ENCODE results near the gene ZNF423.

ZNF423 gene

DNA sequence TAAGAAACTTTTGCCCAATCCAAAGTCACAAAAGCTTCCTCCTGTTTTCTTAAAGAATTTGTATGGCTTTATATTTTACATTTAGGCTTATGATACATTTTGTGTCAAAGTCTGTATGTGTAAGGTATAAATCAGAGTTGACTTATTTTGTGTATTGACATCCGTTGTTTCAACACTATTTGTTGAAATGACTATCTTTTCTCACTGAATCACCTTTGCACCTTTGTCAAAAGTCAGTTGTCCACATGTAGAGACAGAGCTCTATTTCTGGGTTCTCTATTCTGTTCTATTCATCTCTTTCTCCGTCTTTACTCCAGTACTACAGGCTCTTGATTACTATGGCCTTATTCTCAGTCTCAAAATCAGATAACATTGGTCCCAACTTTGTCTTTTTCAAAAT lies 409.1 kb downstream of the ZNF423 start:
- DNase-seq (ENCODE audit: low spot score) (no peak), FAIRE-seq (no peak)

DNA sequence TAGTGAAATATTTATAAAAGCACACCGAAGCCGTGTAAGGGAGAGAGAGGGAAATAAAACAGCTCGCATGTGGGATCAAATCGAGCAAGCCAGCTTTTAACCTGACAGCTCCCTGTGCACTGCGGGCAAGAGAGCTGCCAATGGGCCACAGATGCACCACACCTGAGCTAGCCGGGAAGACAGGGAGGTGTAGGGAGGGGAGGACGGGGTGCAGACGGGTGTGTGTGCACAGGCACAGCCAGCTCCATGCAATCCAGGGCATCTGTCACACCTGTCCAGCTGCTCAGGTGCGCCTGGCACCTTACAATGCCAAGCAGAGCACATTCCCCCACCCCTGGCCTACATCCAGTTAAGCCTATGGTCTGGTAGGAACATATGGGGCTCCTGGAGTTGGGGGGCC lies 412.3 kb downstream of the ZNF423 start:
- DNase-seq (ENCODE audit: low spot score) (no peak), FAIRE-seq (no peak)

DNA sequence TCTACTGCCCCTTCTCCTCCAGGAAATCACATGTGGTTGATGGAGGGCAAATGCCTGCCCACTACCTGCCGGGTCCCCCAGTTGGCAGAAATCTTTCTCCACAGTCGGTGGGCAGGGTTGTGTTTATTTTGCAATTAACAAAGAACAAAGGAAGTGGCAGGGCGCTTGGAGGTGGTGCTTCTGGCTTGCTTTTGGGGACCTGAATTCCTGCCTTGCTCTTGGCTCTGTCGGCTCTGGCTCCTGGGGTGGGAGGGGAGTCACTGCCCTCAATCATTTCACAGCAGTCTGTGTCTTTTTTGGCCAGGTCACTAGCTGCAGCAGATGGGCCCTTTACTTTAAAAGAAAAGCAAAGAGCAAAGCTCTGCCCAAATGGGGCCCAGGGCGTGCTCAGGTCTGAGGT lies 413.1 kb downstream of the ZNF423 start:
- DNase-seq (ENCODE audit: low spot score) = no peak
- FAIRE-seq = no peak

DNA sequence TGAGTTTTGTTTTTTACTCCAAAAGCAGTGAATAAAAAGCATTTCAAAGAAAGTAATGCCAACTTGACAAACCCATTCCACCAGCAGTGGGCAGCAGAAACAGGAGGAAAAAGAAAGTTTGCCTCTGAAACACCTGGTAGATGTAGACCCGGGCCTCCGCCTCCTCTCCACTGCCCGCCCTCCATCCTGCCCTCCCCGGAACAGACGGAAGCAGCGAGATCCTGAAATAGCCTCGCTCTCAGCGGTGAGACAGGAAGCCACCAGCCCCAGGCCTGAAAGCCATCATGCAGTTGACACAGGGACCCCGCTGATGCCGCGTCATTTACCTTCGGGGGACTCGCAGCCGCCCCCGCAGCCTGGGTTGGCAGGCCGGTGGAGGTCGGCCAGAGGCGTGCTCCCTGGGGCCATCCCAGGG lies 414.5 kb downstream of the ZNF423 start:
- FAIRE-seq = no peak
- no peak for DNase-seq (ENCODE audit: low spot score)

DNA sequence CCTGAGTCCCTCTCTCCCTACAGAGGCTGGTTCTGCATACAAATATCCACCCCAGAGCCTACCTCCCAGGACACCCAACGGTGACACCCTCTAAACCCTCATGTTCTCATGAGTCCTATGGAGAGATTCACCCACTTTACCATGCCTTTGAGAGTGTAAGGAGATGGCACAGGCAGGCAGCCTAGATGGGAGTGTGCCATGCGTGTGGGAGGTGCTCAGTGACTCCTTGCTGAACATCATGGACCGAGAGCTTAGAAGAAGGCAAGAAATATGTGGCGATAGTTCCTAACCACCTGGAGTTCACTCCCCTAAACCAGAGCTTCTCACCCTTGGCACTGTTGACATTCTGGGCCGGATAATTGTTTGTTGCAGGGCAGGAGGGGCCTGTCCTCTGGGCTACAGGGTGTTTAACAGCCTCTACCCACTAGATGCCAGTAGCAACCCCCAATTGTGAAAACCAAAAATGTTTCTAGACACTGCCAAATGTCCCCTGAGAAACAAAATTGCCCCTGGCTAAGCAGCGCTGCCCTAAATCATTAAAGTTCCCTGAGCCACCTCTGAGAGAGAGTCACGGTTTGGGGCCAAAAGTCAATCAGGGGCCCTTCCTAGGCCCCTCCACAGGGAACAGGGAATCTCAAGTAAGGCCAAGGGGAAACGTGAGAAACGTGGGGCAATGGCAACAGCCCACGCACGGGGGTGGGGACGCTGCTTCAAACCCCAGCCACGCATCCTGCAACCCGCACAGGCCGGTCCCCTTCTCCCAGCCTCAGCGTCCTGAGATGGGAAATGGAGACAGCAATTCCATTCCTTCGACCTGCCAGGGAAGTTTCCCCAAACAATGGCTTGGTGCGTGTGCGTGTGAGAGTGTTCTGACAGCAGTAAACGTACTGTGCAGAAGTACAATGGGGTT lies 415.5 kb downstream of the ZNF423 start:
- DNase-seq (ENCODE audit: low spot score) (no peak), FAIRE-seq (no peak)

DNA sequence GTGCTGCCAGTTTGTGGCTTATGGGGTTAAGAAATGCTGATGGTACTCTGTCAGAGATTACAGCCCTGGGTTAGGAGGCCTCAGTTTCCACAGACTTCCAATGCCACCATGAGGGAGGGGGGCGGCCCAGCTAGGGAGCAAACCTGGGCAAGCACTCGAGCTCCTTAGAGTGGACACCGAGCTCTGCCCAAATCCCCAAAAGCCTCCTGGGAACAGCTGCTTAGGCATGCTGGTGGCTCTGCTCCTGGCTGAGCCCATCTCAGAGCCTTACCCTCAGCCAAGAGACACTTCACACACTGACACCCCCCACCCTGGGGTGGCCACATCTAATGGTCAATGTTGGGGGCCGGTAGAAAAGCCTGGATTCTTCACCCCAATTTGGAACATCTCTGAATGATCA lies 416.2 kb downstream of the ZNF423 start:
- FAIRE-seq = no peak
- no peak for DNase-seq (ENCODE audit: low spot score)

DNA sequence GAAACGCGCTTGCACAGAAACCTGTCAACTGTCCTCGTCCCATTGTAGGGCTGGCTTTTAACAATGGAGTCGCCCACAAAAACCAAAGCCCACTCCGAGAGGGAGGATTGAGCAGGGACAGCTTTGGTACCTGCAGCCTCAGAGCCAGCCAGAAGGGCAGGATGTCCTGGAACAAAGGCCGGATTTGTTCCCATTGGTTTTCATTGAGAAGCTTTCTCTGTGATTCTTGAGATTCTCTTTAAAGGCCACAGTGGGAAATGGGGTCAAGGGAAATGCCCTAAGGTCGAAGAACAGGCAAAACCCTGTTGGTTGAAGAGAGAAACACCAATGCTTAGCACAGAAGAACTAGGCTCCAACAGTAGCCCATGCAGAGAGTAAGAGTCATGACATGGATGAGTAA lies 416.9 kb downstream of the ZNF423 start:
- DNase-seq (ENCODE audit: low spot score) (no peak), FAIRE-seq (no peak)
